HG03039 (cell line): ENCODE measurements around the gene MGAT5B.
"Not testable (repeated sequence)": the region's sequence is repeated elsewhere in the genome, so short reads cannot be mapped to it uniquely, and the experiment has no call there.

Experiments
- ATAC-seq: cut with Tn5 transposase; IDR thresholded peaks from one replicate; pipeline ENCODE4 v1.9.1; 2021; ENCODE audit warnings: mild to moderate bottlenecking, moderate library complexity; ENCODE audit not compliant: unreplicated experiment

Gene MGAT5B

GRCh38 chr17:76968707-76969597 is 100.7 kb downstream of the MGAT5B start:
- ATAC-seq: no peak

- no peak for ATAC-seq
These were observed 101.5 kb downstream of the MGAT5B start for GRCh38 chr17:76969598-76970172.

GRCh38 chr17:76970228-76970627 is 102.0 kb downstream of the MGAT5B start:
- ATAC-seq: not testable (repeated sequence)

- no peak for ATAC-seq
These were observed 103.9 kb downstream of the MGAT5B start for GRCh38 chr17:76972046-76972641.

GRCh38 chr17:76973040-76973439 is 104.8 kb downstream of the MGAT5B start:
- ATAC-seq: no peak

- ATAC-seq: no peak
These were observed 106.5 kb downstream of the MGAT5B start for GRCh38 chr17:76974721-76975120.

GRCh38 chr17:76978050-76978449 is 109.8 kb downstream of the MGAT5B start:
- not testable (repeated sequence) for ATAC-seq

GRCh38 chr17:76981545-76982295 is 113.5 kb downstream of the MGAT5B start:
- no peak for ATAC-seq

- no peak for ATAC-seq
These were observed 114.3 kb downstream of the MGAT5B start for GRCh38 chr17:76982408-76983074.

- ATAC-seq: no peak
These were observed 115.0 kb downstream of the MGAT5B start for GRCh38 chr17:76983075-76983775.

GRCh38 chr17:76986365-76986764 is 118.2 kb downstream of the MGAT5B start:
- ATAC-seq: no peak

GRCh38 chr17:76987486-76988093 is 119.4 kb downstream of the MGAT5B start:
- ATAC-seq: no peak

GRCh38 chr17:76988796-76989195 is 120.6 kb downstream of the MGAT5B start:
- no peak for ATAC-seq

GRCh38 chr17:76989519-76989918 is 121.3 kb downstream of the MGAT5B start:
- no peak for ATAC-seq

GRCh38 chr17:76992891-76993290 is 124.7 kb downstream of the MGAT5B start:
- ATAC-seq: no peak

- ATAC-seq: no peak
These were observed 125.4 kb downstream of the MGAT5B start for GRCh38 chr17:76993651-76994050.

- no peak for ATAC-seq
These were observed 126.0 kb downstream of the MGAT5B start for GRCh38 chr17:76994237-76994637.

- ATAC-seq: no peak
These were observed 127.3 kb downstream of the MGAT5B start for GRCh38 chr17:76995387-76996105.
